ENCODE data around the gene CFAP61.

- no peak for TF ChIP-seq CTCF (IDR thresholded peaks at IDR 0.05)
- TF ChIP-seq POLR2AphosphoS5 (IDR thresholded peaks at IDR 0.05) = no peak
Measured at GRCh38 chr20:20201124-20201523, 148.8 kb downstream of the CFAP61 start.
